Spleen (tissue), 7 donors: ENCODE results near the gene KLKB1.

Experiments used
- CTCF ChIP-seq, 11 experiments: fragments of 200-600 bp in 7 of 11; fragments of 450-650 bp in 4 of 11; sonication (generic) in 4 of 11; IDR thresholded peaks in 8 of 11; conservative IDR thresholded peaks in 3 of 11; 1 replicate in 7 of 11; 2 replicates in 4 of 11; pipeline versions ENCODE4 v1.4.0 to v1.8.0; 2016 to 2021; ENCODE audit warnings: antibody characterized with exemption in 11 of 11, inconsistent platforms in 4 of 11, mild to moderate bottlenecking in 1 of 11
- POLR2A ChIP-seq, 3 donors: fragments of 450-650 bp; IDR thresholded peaks; one replicate each; pipeline ENCODE4 v1.5.1; 2017; ENCODE audit warnings: antibody characterized with exemption in 3 of 3, mild to moderate bottlenecking in 1 of 3
- POLR2AphosphoS5 ChIP-seq, 3 donors: sonication (generic); formaldehyde crosslinking; IDR thresholded peaks; one replicate each; pipeline ENCODE4 v1.5.1; 2017; ENCODE audit warnings: antibody characterized with exemption in 3 of 3
- donor health status: DM: no; HTN: no; CAD: no; lungs with moderate emphysema.
- donor health status: DM: no; HTN: no; CAD: no.
- donor health status: DM: no; HTN: no; CAD: no.

GRCh38 chr4:186286581-186286980 is 59.3 kb downstream of the KLKB1 start:
- no peak for TF ChIP-seq CTCF (IDR thresholded peaks at IDR 0.05 in 8 of 11, conservative IDR thresholded peaks at IDR 0.05 in 3 of 11)
- TF ChIP-seq POLR2A (IDR thresholded peaks at IDR 0.05) = no peak
- no peak for TF ChIP-seq POLR2AphosphoS5 (IDR thresholded peaks at IDR 0.05)
